ENCODE data around the gene SIX1. TPM values are rescaled to one million over a fixed set of nuclear protein-coding genes. Genes with fewer than 3 reads are reported as not detected.
A peak's percentile ranks its signal among the peaks of the same experiment; 100 is the strongest.

SIX1 gene
- total and polyA plus RNA-seq, 2 of the 13 experiments (the other 11 are each of a cell fraction or from before 2014, with no cell fraction given), result 1.7 to 6.5 TPM

DNA sequence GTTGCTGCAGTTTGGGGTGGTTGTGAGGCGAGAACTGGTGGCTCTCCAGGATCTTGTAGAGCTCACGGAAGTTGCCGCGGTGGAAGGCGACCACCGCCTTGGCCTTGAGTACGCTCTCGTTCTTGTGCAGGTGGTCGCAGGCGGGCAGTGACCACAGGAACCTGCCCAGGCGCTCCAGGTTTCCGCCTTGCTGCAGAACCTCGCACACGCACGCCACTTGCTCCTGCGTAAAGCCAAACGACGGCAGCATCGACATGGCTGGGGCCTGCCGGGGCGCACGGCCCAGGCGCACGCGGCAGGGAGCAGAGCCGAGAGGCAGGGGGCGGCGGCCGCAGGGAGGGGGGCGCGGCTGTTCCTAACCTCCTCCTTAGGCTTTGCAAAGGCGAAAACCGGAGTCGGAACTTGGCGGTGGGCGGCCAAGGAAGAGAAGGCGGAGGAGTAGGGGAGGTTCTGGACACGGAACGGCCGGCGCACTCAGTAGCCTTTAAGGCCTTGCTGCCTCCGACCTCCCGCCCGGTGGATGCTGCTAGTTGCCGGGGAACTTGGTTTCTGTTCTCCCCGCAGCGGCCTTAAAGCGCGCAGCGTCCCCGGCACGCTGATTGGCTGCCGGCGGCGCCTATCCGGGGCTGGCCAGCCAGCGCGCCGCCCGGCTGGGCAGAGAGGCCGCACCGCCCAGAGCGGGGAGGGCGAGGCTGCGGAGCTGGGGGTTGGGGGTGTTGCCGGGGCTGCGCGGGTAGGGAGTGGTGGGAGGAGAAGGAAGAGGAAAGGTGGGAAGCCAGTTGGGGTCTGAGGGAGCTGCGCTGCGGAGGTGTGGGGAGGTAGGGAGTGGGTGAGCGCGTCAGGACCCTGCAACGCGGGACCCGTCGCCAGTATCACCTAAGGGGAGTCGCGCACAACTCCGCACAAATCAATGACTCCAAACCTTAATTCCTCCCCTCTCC is at the start of gene SIX1 (continued):
- TF ChIP-seq SAFB2 (CRISPR knock-in tag; IDR thresholded peaks at IDR 0.05; ENCODE audit: borderline replicate concordance, low read depth) (peak; percentile 70; the same call in 1 of the 2 replicates), ZNF432 (CRISPR knock-in tag; IDR thresholded peaks at IDR 0.05; ENCODE audit: borderline replicate concordance) (no peak), HOXD1 (CRISPR knock-in tag; IDR thresholded peaks at IDR 0.05) (peak; percentile 60; the same call in 1 of the 2 replicates), NFE2L2 (IDR thresholded peaks at IDR 0.05; ENCODE audit: low read length) (no peak), RELA (CRISPR knock-in tag; IDR thresholded peaks at IDR 0.05) (no peak), ZNF30 (CRISPR knock-in tag; IDR thresholded peaks at IDR 0.05) (peak; percentile 94; the same call in 1 of the 2 replicates), ZNF234 (CRISPR knock-in tag; conservative IDR thresholded peaks at IDR 0.05) (no peak; the same call in 1 of the 2 replicates)
- TF ChIP-seq, protein P1, sequence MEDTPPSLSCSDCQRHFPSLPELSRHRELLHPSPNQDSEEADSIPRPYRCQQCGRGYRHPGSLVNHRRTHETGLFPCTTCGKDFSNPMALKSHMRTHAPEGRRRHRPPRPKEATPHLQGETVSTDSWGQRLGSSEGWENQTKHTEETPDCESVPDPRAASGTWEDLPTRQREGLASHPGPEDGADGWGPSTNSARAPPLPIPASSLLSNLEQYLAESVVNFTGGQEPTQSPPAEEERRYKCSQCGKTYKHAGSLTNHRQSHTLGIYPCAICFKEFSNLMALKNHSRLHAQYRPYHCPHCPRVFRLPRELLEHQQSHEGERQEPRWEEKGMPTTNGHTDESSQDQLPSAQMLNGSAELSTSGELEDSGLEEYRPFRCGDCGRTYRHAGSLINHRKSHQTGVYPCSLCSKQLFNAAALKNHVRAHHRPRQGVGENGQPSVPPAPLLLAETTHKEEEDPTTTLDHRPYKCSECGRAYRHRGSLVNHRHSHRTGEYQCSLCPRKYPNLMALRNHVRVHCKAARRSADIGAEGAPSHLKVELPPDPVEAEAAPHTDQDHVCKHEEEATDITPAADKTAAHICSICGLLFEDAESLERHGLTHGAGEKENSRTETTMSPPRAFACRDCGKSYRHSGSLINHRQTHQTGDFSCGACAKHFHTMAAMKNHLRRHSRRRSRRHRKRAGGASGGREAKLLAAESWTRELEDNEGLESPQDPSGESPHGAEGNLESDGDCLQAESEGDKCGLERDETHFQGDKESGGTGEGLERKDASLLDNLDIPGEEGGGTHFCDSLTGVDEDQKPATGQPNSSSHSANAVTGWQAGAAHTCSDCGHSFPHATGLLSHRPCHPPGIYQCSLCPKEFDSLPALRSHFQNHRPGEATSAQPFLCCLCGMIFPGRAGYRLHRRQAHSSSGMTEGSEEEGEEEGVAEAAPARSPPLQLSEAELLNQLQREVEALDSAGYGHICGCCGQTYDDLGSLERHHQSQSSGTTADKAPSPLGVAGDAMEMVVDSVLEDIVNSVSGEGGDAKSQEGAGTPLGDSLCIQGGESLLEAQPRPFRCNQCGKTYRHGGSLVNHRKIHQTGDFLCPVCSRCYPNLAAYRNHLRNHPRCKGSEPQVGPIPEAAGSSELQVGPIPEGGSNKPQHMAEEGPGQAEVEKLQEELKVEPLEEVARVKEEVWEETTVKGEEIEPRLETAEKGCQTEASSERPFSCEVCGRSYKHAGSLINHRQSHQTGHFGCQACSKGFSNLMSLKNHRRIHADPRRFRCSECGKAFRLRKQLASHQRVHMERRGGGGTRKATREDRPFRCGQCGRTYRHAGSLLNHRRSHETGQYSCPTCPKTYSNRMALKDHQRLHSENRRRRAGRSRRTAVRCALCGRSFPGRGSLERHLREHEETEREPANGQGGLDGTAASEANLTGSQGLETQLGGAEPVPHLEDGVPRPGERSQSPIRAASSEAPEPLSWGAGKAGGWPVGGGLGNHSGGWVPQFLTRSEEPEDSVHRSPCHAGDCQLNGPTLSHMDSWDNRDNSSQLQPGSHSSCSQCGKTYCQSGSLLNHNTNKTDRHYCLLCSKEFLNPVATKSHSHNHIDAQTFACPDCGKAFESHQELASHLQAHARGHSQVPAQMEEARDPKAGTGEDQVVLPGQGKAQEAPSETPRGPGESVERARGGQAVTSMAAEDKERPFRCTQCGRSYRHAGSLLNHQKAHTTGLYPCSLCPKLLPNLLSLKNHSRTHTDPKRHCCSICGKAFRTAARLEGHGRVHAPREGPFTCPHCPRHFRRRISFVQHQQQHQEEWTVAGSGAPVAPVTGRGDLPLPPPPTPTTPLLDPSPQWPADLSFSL (CRISPR knock-in tag; IDR thresholded peaks at IDR 0.05), result no peak; the same call in 1 of the 2 replicates
- TF ChIP-seq, protein P2, sequence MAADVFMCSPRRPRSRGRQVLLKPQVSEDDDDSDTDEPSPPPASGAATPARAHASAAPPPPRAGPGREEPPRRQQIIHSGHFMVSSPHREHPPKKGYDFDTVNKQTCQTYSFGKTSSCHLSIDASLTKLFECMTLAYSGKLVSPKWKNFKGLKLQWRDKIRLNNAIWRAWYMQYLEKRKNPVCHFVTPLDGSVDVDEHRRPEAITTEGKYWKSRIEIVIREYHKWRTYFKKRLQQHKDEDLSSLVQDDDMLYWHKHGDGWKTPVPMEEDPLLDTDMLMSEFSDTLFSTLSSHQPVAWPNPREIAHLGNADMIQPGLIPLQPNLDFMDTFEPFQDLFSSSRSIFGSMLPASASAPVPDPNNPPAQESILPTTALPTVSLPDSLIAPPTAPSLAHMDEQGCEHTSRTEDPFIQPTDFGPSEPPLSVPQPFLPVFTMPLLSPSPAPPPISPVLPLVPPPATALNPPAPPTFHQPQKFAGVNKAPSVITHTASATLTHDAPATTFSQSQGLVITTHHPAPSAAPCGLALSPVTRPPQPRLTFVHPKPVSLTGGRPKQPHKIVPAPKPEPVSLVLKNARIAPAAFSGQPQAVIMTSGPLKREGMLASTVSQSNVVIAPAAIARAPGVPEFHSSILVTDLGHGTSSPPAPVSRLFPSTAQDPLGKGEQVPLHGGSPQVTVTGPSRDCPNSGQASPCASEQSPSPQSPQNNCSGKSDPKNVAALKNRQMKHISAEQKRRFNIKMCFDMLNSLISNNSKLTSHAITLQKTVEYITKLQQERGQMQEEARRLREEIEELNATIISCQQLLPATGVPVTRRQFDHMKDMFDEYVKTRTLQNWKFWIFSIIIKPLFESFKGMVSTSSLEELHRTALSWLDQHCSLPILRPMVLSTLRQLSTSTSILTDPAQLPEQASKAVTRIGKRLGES (CRISPR knock-in tag; IDR thresholded peaks at IDR 0.05; ENCODE audit: borderline replicate concordance), result peak; percentile 43; the same call in 1 of the 2 replicates
- TF ChIP-seq, protein P3, sequence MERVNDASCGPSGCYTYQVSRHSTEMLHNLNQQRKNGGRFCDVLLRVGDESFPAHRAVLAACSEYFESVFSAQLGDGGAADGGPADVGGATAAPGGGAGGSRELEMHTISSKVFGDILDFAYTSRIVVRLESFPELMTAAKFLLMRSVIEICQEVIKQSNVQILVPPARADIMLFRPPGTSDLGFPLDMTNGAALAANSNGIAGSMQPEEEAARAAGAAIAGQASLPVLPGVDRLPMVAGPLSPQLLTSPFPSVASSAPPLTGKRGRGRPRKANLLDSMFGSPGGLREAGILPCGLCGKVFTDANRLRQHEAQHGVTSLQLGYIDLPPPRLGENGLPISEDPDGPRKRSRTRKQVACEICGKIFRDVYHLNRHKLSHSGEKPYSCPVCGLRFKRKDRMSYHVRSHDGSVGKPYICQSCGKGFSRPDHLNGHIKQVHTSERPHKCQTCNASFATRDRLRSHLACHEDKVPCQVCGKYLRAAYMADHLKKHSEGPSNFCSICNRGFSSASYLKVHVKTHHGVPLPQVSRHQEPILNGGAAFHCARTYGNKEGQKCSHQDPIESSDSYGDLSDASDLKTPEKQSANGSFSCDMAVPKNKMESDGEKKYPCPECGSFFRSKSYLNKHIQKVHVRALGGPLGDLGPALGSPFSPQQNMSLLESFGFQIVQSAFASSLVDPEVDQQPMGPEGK (CRISPR knock-in tag; IDR thresholded peaks at IDR 0.05), result peak; percentile 77
- TF ChIP-seq, protein P4, sequence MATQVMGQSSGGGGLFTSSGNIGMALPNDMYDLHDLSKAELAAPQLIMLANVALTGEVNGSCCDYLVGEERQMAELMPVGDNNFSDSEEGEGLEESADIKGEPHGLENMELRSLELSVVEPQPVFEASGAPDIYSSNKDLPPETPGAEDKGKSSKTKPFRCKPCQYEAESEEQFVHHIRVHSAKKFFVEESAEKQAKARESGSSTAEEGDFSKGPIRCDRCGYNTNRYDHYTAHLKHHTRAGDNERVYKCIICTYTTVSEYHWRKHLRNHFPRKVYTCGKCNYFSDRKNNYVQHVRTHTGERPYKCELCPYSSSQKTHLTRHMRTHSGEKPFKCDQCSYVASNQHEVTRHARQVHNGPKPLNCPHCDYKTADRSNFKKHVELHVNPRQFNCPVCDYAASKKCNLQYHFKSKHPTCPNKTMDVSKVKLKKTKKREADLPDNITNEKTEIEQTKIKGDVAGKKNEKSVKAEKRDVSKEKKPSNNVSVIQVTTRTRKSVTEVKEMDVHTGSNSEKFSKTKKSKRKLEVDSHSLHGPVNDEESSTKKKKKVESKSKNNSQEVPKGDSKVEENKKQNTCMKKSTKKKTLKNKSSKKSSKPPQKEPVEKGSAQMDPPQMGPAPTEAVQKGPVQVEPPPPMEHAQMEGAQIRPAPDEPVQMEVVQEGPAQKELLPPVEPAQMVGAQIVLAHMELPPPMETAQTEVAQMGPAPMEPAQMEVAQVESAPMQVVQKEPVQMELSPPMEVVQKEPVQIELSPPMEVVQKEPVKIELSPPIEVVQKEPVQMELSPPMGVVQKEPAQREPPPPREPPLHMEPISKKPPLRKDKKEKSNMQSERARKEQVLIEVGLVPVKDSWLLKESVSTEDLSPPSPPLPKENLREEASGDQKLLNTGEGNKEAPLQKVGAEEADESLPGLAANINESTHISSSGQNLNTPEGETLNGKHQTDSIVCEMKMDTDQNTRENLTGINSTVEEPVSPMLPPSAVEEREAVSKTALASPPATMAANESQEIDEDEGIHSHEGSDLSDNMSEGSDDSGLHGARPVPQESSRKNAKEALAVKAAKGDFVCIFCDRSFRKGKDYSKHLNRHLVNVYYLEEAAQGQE (IDR thresholded peaks at IDR 0.05; ENCODE audit: borderline replicate concordance in 1 of 2, low read depth in 1 of 2, low read length in 2 of 2), result peak in 1 of 2 experiments; percentile 6; a peak in 1 of 4 replicates
